OCI-LY7 (cell line): Measurements from ENCODE around the gene XRRA1.

Source experiments
- EZH2phosphoT487 ChIP-seq: fragments of 200-600 bp; sonication (generic); IDR thresholded peaks from 2 replicates; pipeline ENCODE4 v1.6.1; 2018; ENCODE audit warnings: low read depth, borderline replicate concordance, mild to moderate bottlenecking, mixed run types, antibody characterized with exemption, low read length, moderate library complexity, mixed read lengths
- TF ChIP-seq, protein P1 (sequence below): fragments of 200-600 bp; sonication (generic); conservative IDR thresholded peaks from 2 replicates; pipeline ENCODE4 v1.5.1; 2014; ENCODE audit warnings: mild to moderate bottlenecking, antibody characterized with exemption, low read length, moderate library complexity, mixed read lengths

DNA sequence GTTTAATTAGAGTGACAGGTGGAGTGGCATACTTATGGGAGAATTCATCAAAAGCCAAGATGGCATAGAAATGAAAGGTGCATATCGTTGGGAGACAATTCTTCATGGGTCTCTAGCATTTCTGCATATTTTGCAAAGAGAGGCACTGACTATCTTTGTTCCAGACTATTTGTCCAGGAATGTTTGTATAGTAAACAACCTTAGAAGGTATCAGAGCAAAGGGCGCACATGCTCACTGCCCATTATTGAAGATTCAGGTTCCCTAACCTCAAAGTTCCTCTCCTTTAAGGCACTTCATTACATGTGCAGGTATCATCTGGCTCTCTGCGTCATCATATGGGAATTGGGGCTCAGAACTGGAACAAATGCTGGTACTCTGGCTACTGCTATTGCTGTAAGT is 35.2 kb upstream of the XRRA1 start:
- TF ChIP-seq, protein P1, sequence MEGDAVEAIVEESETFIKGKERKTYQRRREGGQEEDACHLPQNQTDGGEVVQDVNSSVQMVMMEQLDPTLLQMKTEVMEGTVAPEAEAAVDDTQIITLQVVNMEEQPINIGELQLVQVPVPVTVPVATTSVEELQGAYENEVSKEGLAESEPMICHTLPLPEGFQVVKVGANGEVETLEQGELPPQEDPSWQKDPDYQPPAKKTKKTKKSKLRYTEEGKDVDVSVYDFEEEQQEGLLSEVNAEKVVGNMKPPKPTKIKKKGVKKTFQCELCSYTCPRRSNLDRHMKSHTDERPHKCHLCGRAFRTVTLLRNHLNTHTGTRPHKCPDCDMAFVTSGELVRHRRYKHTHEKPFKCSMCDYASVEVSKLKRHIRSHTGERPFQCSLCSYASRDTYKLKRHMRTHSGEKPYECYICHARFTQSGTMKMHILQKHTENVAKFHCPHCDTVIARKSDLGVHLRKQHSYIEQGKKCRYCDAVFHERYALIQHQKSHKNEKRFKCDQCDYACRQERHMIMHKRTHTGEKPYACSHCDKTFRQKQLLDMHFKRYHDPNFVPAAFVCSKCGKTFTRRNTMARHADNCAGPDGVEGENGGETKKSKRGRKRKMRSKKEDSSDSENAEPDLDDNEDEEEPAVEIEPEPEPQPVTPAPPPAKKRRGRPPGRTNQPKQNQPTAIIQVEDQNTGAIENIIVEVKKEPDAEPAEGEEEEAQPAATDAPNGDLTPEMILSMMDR: no peak
- no peak for TF ChIP-seq EZH2phosphoT487
